Activated CD8-positive, alpha-beta memory T cell treated with anti-CD3 and anti-CD28 coated beads for 24 hours (primary cell): ENCODE measurements around the gene PRKG1.

ENCODE experiments used
- DNase-seq: peaks from one replicate; pipeline ENCODE4 v3.0.0-alpha.2; 2020

PRKG1 gene

GRCh38 chr10:51468424-51468823, 394.1 kb downstream of the PRKG1 start:
- no peak for DNase-seq

DNA sequence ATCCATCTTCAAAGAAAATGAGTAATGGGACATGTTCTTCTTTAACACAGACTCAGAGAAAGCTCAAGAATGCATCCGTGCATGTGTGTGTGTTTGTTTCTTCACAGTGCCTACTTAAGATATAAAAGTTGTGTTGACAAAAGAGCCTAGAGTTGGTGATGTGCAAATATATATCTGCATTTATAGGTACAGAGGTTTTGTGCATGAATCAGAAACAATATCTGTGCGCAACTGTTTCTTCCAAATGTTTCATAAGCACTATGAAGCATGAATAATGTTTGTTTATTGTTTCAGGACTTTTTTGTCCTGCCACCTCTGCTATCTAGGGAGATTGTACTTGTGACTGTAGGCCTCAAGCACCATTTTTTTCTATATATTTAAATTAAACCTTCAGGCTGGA, 395.4 kb downstream of the PRKG1 start:
- no peak for DNase-seq

DNA sequence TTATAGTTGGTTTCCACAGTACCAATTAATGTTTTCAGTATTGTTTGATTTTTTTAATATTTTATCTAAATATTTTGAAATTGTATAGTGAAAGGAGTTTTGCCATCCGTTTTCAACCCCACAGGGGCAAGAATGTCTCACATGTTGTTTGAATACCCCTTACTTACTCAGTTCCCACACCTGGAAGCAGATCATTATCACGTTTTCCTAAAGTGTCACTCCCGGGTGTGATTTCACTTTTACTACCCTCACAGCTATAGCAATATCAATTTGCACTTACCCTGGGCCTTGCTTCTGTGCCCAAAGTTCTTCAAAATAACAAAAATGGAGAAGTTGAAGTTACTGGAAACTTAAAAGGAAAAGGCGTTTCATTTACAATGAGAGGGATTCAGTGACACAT, 397.0 kb downstream of the PRKG1 start:
- no peak for DNase-seq

GRCh38 chr10:51472154-51472553, 397.9 kb downstream of the PRKG1 start:
- DNase-seq: no peak

GRCh38 chr10:51479711-51480110, 405.4 kb downstream of the PRKG1 start:
- no peak for DNase-seq

DNA sequence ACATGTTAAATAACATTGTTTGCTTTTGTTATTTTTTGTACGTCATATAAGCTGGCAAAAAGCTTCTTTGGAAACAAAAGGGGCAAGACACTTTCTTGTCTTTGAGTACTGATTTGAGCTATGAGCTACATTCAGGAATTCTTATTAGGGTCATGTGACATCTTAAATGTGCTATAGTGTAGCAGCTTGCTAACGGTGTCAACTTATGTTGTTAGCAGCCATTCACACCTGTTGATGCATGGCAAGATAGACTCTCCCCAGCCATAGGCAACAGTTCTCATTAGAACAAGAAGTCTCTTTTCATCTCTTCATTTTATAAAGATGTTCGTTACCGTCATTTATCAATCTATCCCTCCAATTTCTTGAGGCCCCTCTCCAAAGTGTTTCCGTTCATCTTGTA, 411.4 kb downstream of the PRKG1 start:
- DNase-seq: no peak

DNA sequence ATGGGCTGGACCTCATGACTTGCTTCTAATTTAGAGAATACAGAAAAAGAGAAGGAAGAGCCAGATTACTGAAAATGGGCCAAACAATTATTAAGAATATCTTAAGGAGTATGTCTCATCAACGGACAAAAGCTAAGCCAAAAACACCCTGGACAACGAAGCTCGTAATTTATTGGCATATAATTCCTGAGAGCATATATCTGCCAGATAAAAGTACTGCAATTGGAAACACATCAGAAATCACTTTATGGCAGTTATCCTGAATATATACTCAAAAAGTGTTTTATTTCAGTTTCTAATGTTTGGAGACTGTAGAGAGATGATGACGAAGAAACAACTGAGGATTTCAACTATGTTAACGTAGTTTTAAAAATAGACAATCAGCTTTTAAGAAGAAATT, 413.3 kb downstream of the PRKG1 start:
- no peak for DNase-seq

DNA sequence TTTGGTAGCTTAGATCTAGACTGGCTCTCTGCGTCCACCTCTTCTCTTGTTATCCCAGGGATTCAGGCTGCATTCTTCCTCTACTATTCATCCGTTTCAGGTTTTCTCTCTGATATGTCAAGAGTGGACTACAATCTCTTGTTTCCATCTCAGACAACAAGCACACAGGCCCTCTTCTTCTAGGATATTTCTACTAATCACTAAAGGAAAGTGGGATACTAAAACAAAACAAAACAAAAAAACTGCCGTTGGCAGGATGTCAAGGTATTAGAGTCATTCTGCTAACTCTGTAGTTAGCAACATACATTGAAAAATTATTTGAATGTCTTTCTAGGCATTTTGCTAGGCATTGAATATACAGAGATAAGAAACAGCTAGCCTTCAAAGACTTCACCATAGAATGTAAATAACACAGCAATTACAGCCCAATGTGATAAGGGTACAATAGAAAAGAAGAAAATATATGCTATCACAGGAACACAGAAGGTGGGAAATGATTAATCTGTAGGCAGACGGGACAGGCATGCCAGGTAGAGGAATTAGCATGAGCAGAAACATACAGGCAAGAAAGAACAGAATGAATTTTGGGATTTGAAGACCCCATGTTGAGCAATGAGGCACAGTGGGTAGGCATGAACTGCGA, 414.6 kb downstream of the PRKG1 start:
- no peak for DNase-seq

GRCh38 chr10:51498424-51498823, 424.1 kb downstream of the PRKG1 start:
- DNase-seq: no peak

DNA sequence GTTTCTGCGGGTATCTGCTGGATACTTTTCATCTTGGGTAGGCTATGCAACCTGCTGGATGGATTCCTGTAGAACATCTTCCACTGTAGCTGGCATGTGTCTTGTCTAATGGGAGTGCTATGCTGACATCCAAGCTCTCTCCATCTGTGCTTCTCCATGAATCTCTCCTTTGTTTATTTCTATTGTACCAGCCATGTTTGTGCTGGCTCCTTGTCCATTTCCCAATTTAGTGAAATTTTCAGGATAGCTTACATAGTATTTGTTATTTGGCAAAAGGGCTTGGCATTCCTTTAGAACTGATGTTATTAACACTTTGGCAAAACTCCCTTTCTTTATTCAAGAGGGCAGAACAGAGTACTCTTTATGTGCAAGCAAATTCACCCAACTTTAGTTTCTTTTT, 427.1 kb downstream of the PRKG1 start:
- DNase-seq: no peak

DNA sequence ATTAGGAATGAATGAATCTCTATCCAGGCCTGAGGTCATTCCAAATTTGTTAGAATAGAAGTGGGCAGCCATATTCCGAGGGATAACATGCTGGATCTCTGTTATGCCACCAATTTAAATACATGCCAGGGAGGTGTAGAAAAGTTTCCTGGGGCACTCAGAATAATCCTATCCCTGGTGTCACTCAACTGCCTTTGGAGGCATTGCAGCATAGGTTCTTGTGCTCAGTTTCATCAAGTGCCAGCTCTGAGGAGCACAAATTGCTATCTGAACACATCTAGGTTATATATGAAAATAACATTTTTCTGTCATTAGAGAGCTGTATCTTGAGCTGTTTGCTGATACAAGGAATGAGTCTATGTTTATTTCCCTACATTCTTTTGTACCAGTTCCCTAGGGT, 427.8 kb downstream of the PRKG1 start:
- DNase-seq: no peak

DNA sequence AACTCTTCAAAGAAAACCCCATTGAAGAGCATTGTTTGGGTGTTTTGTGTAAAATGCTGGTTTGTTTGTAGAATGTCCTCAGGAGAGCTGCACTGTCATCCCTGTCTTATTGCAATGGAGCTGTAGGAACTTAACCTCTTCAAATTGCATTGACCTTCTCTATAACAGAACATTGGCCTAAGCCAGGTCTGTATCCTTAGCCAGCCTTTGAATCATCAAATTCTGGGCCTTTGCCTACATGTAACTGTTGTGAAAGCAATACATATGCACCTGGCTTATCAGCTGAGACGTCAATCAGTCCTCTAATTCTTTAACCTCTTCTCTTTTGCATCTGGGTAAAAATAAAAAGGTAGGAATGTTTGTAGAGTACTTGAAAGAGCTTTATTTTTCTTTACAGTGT, 429.1 kb downstream of the PRKG1 start:
- DNase-seq: no peak

- DNase-seq: no peak
Measured at GRCh38 chr10:51507476-51507875, 433.2 kb downstream of the PRKG1 start.

- no peak for DNase-seq
Measured at GRCh38 chr10:51508156-51508555, 433.9 kb downstream of the PRKG1 start.

DNA sequence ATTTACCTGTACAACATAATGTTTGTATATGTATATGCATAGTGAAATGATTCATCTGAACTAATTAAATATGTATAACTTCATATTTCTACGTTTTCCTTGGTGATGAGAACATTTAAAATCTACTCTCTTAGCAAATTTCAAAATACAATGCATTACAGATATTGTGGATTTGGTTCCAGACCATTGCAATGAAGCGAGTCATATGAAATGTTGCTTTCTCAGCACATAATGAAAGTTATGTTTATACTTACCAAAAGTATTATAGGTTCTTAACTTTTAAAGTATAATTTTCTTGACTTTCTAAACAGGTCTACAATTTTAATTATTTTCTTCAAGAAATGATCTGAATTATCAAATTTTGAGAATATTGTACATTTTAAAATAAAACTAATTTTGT, 435.9 kb downstream of the PRKG1 start:
- DNase-seq: no peak

GRCh38 chr10:51521605-51522004, 447.3 kb downstream of the PRKG1 start:
- DNase-seq: no peak

DNA sequence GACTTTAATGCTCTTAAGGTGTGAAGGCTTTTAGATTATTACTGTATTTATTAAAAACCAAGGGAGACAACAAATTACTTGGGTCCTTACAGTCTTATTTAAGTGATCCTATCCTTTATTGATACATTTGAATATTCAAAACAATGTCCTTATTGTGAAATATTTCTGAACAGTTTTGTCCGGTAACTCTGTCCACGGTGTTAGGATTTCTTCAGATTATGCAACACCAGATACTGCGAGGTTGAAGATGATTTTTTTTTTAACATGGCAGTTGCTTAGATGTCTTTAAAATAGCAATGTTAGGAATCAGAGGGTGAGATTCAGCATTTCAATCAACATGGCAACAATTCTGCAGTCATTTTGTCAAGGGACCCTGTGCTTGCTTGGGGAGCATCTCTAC, 448.6 kb downstream of the PRKG1 start:
- DNase-seq: no peak

GRCh38 chr10:51523440-51523839, 449.2 kb downstream of the PRKG1 start:
- no peak for DNase-seq

DNA sequence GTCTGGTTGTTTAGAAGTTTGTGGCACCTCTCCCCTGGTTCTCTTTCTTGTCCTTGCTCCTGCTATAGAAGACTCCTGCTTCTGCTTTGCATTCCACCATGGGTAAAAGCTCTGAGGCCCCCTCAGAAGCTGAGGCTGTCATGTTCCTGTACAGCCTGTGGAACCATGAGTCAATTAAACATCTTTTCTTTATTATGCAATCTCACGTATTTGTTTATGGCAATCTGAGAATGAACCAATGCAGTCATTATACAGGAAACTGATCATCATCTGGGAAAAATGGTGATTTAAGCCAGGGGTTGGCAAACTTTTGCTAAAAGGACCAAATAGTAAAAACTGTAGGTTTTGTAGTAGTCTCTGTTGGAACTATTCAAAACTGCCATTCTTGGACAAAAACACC, 449.8 kb downstream of the PRKG1 start:
- no peak for DNase-seq

- no peak for DNase-seq
Measured at GRCh38 chr10:51527522-51528219, 453.4 kb downstream of the PRKG1 start.

GRCh38 chr10:51528527-51528926, 454.2 kb downstream of the PRKG1 start:
- no peak for DNase-seq

GRCh38 chr10:51530541-51530940, 456.3 kb downstream of the PRKG1 start:
- DNase-seq: no peak

DNA sequence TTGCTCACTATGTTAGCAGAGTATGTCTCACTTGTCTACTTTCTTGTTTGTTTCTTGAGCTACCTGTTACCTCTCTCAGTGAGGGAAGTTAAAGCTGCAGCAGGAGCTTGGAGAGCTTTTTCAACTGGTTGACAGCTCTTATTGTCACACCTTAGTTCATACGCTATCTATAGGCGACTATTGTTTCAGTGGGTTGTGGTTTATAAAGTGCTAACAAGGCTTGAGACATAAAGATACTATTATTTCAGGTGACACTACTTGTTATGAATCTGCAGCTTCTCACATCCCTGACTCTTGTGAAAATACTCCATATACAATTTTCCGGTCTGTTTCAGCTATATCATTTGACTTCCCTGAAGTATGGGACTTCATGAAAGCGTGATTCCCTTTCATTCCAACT, 457.8 kb downstream of the PRKG1 start:
- no peak for DNase-seq

DNA sequence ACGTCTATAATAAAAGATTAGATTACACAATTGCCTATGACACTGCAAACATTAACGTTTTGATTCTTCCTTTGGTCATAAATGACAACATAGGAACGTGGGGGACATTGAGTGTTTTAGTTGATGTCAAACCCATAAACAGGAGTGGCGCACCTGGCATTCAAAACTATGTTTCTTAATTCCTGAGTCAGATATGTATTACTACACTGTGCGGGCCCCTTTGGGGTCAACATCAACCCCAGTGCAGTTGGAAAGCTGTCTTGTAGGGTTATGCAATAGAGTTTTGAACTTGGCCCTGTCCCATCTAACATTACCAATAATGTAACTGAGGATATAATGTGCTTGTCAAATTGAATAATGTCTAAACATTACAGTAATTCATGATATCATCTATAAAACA, 468.6 kb downstream of the PRKG1 start:
- DNase-seq: no peak

- no peak for DNase-seq
Measured at GRCh38 chr10:51544933-51545332, 470.6 kb downstream of the PRKG1 start.
